B cell (primary cell): ENCODE results near the gene RBM43. TPM values are rescaled to one million over a fixed set of nuclear protein-coding genes. Genes with fewer than 3 reads are reported as not detected.

ENCODE experiments used
- ATAC-seq: fragments of 200-7000 bp; cut with Tn5 transposase; one replicate; pipeline ENCODE4 v1.10.0; 2021; ENCODE audit warnings: low read depth, mild to moderate bottlenecking, moderate number of reproducible peaks, moderate library complexity
- CTCF ChIA-PET: fragments of 350-600 bp; sonication (Branson Sonifier 250); formaldehyde crosslinking; loops from one replicate; lab custom pipeline; 2021; ENCODE audit warnings: antibody characterized with exemption, inconsistent platforms; lab: Charles Lee
- POLR2A ChIA-PET: fragments of 350-600 bp; sonication (Branson Sonifier 250); formaldehyde crosslinking; loops from one replicate; lab custom pipeline; 2021; ENCODE audit warnings: antibody characterized with exemption; lab: Charles Lee
- DNase-seq: peaks from one replicate; pipeline ENCODE4 v3.0.0; 2013
- H2AFZ ChIP-seq: 2 replicates; pipeline ENCODE4 v1.6.1; 2012; ENCODE audit warnings: mild to moderate bottlenecking, low read depth, low read length; ENCODE audit not compliant: insufficient read depth, poor library complexity, severe bottlenecking
- H3K27ac ChIP-seq, 2 donors: 1 replicate in 1 of 2; 2 replicates in 1 of 2; pipeline ENCODE4 v1.5.1; 2012 to 2013; ENCODE audit warnings: low read length in 2 of 2, mild to moderate bottlenecking in 2 of 2, moderate library complexity in 1 of 2
- H3K27me3 ChIP-seq, 4 experiments: fragments of 200-600 bp in 1 of 4; sonication (generic) in 1 of 4; replicated peaks in 1 of 4; 1 replicate in 2 of 4; 2 replicates in 2 of 4; pipeline versions ENCODE4 v1.6.1 to v1.7.0; 2013 to 2016; ENCODE audit warnings: low read length in 3 of 4, mild to moderate bottlenecking in 2 of 4, mixed read lengths in 1 of 4, moderate library complexity in 1 of 4; ENCODE audit not compliant: insufficient read depth in 4 of 4, control insufficient read depth in 3 of 4; ENCODE audit errors: control extremely low read depth in 1 of 4
- H3K36me3 ChIP-seq, 2 experiments: replicated peaks in 1 of 2; 1 replicate in 1 of 2; 2 replicates in 1 of 2; pipeline versions ENCODE4 v1.6.1 to v1.7.1; 2013; ENCODE audit warnings: low read length in 1 of 2; ENCODE audit not compliant: insufficient read depth in 2 of 2, control insufficient read depth in 1 of 2; ENCODE audit errors: control extremely low read depth in 1 of 2, extremely low read depth in 1 of 2
- H3K4me1 ChIP-seq, 2 donors: fragments of 200-600 bp in 1 of 2; sonication (generic) in 1 of 2; 1 replicate in 1 of 2; 2 replicates in 1 of 2; pipeline versions ENCODE4 v1.5.1 to v1.6.1; 2013 to 2017; ENCODE audit warnings: low read length in 2 of 2; ENCODE audit not compliant: control insufficient read depth in 2 of 2, insufficient read depth in 2 of 2
- H3K4me2 ChIP-seq: replicated peaks from 2 replicates; pipeline ENCODE3; 2012; ENCODE audit warnings: mild to moderate bottlenecking, low read depth, low read length; ENCODE audit not compliant: poor library complexity, severe bottlenecking
- H3K4me3 ChIP-seq, 5 experiments: fragments of 200-600 bp in 1 of 5; sonication (generic) in 1 of 5; 1 replicate in 3 of 5; 2 replicates in 2 of 5; pipeline versions ENCODE4 v1.5.1 to v1.7.0; 2011 to 2016; ENCODE audit warnings: low read length in 4 of 5, mild to moderate bottlenecking in 4 of 5, low read depth in 2 of 5, control low read depth in 1 of 5, moderate library complexity in 1 of 5; ENCODE audit not compliant: insufficient read depth in 1 of 5; ENCODE audit errors: control extremely low read depth in 1 of 5, extremely low read depth in 1 of 5
- H3K79me2 ChIP-seq: fragments of 200-600 bp; sonication (generic); one replicate; pipeline ENCODE4 v1.6.0; 2016; ENCODE audit warnings: low read length; ENCODE audit not compliant: control insufficient read depth, insufficient read depth
- H3K9ac ChIP-seq: fragments of 200-600 bp; sonication (generic); 2 replicates; pipeline ENCODE4 v1.6.1; 2017; ENCODE audit warnings: mild to moderate bottlenecking, low read length, moderate library complexity
- H3K9me3 ChIP-seq, 3 donors: one replicate each; pipeline versions ENCODE4 v1.6.1 to v1.7.1; 2013; ENCODE audit warnings: low read length in 2 of 3; ENCODE audit not compliant: control insufficient read depth in 2 of 3, insufficient read depth in 1 of 3; ENCODE audit errors: control extremely low read depth in 1 of 3
- H4K20me1 ChIP-seq: 2 replicates; pipeline ENCODE4 v1.6.0; 2012; ENCODE audit warnings: mild to moderate bottlenecking, low read length; ENCODE audit not compliant: insufficient read depth, control insufficient read depth, poor library complexity, severe bottlenecking
- H3K27ac Mint-ChIP-seq: one replicate; pipeline ENCODE4 v1.8.0; 2021; ENCODE audit warnings: mixed read lengths
- H3K27me3 Mint-ChIP-seq: one replicate; pipeline ENCODE4 v1.8.0; 2021; ENCODE audit warnings: mixed read lengths
- H3K4me1 Mint-ChIP-seq: one replicate; pipeline ENCODE4 v1.8.0; 2021; ENCODE audit warnings: mixed read lengths
- H3K4me3 Mint-ChIP-seq: one replicate; pipeline ENCODE4 v1.8.0; 2021; ENCODE audit warnings: mixed read lengths
- H3K9me3 Mint-ChIP-seq: one replicate; pipeline ENCODE4 v1.8.0; 2022; ENCODE audit warnings: mixed read lengths; ENCODE audit not compliant: insufficient read depth
- EZH2 ChIP-seq: IDR thresholded peaks from 2 replicates; pipeline ENCODE4 v1.6.1; 2012; ENCODE audit warnings: borderline replicate concordance, low read depth, mild to moderate bottlenecking, moderate library complexity, low read length; ENCODE audit not compliant: insufficient read depth, poor library complexity, severe bottlenecking
- WGBS: methylation state at CpG from one replicate; pipeline ENCODE4 v1.1.5; 2013; ENCODE audit warnings: missing lambda C conversion rate; ENCODE audit not compliant: insufficient coverage; 5-methylcytosine and 5-hydroxymethylcytosine counted together
- intact Hi-C: fragments of 100-400 bp; cut with micrococcal nuclease; formaldehyde crosslinking; loops from one replicate; pipeline ENCODE4 v1.10.0; 2022
- polyA plus RNA-seq: library from polyadenylated mRNA; depleted of rRNA; stranded (reverse); fragments of >200 nt; gene quantifications from 2 replicates; pipeline ENCODE4 v1.2.3, GENCODE V29; 2012
- total RNA-seq, 2 donors: library from RNA; stranded (reverse); fragments of 120-200 nt in 1 of 2; gene quantifications; 1 replicate in 1 of 2; 2 replicates in 1 of 2; pipeline versions ENCODE4 v1.2.3 to v1.2.4, GENCODE V29; 2013 to 2022
- TF ChIP-seq, protein P1 (sequence below): fragments of 200-600 bp; IDR thresholded peaks from one replicate; pipeline ENCODE4 v1.8.0; 2022; ENCODE audit warnings: antibody characterized with exemption, mild to moderate bottlenecking

RBM43 gene
- total and polyA plus RNA-seq, 2 donors (not counting 1 experiment from before 2014, with no cell fraction given): 4.8 to 8.4 TPM

DNA sequence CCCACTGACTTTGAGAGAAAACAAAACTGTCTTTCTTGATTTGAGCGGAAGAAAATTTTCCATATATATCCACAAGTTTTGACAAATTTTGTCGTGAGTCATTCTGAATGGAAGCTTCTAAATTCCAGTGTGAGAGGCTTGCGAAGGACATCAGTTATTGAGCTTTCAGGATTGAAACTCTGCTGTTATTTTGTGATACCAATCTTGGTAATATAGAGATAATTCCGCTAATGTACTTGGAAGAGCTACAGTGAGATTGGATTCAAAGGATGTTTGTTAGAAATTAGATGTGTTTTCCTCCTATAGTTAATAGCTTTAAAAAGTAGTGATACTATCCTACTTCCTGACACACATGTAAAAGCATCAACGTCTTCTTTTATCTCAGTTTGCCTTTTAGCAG is 61.4 kb downstream of the RBM43 start:
- DNase-seq: no peak
- Mint-ChIP-seq H3K27me3 (peaks cover 6% of the 10 kb centered on the region), H3K4me1 (no peaks in the 10 kb centered on the region), H3K4me3 (no peak overlapping the region), H3K27ac (no peak overlapping the region), H3K9me3 (no peaks in the 10 kb centered on the region)
- Histone ChIP-seq H3K9me3 (no peaks in the 10 kb centered on the region), H3K27me3 (no peaks in the 10 kb centered on the region), H3K4me3 (no peak overlapping the region), H3K36me3 (no peaks in the 10 kb centered on the region), H3K27ac (no peak overlapping the region), H3K4me1 (no peaks in the 10 kb centered on the region), H3K79me2 (no peaks in the 10 kb centered on the region), H3K4me2 (no peak overlapping the region), H4K20me1 (no peaks in the 10 kb centered on the region), H3K9ac (no peak overlapping the region), H2AFZ (no peak overlapping the region)
- POLR2A ChIA-PET: no interaction called here
- CTCF ChIA-PET: interaction anchor here (1.1 kb wide), 1 partner anchor 39 kb away, joined by 4 read pairs; no protein-coding TSS in a partner anchor
- TF ChIP-seq, protein P1, sequence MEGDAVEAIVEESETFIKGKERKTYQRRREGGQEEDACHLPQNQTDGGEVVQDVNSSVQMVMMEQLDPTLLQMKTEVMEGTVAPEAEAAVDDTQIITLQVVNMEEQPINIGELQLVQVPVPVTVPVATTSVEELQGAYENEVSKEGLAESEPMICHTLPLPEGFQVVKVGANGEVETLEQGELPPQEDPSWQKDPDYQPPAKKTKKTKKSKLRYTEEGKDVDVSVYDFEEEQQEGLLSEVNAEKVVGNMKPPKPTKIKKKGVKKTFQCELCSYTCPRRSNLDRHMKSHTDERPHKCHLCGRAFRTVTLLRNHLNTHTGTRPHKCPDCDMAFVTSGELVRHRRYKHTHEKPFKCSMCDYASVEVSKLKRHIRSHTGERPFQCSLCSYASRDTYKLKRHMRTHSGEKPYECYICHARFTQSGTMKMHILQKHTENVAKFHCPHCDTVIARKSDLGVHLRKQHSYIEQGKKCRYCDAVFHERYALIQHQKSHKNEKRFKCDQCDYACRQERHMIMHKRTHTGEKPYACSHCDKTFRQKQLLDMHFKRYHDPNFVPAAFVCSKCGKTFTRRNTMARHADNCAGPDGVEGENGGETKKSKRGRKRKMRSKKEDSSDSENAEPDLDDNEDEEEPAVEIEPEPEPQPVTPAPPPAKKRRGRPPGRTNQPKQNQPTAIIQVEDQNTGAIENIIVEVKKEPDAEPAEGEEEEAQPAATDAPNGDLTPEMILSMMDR: no peak
- no peak for TF ChIP-seq EZH2
- intact Hi-C loops: no loop called here
- WGBS: 100% methylated on average over 2 of the region's 5 CpGs
- ATAC-seq: no peak

GRCh38 chr2:151198645-151199044 is 63.0 kb downstream of the RBM43 start:
- Histone ChIP-seq H3K9ac (no peak overlapping the region), H3K27ac (no peak overlapping the region), H3K9me3 (no peaks in the 10 kb centered on the region), H3K4me1 (no peaks in the 10 kb centered on the region), H3K4me2 (no peak overlapping the region), H2AFZ (no peak overlapping the region), H3K36me3 (no peaks in the 10 kb centered on the region), H3K4me3 (no peak overlapping the region), H4K20me1 (no peaks in the 10 kb centered on the region), H3K27me3 (no peaks in the 10 kb centered on the region), H3K79me2 (no peaks in the 10 kb centered on the region)
- CTCF ChIA-PET: no interaction called here
- H3K9me3 Mint-ChIP-seq: no peaks in the 10 kb centered on the region
- intact Hi-C loops: no loop called here
- no peak overlapping the region for H3K4me3 Mint-ChIP-seq
- H3K27me3 Mint-ChIP-seq: peaks cover 6% of the 10 kb centered on the region
- DNase-seq (no peak), ATAC-seq (no peak)
- POLR2A ChIA-PET: no interaction called here
- no peak overlapping the region for H3K27ac Mint-ChIP-seq
- WGBS: no CpG with 5 or more reads among the region's 2 CpGs
- TF ChIP-seq, protein P1: no peak
- TF ChIP-seq EZH2: no peak
- H3K4me1 Mint-ChIP-seq: no peaks in the 10 kb centered on the region

Other genes with a start within 250 kb of the RBM43 start
- 28.5 and 34.0 TPM in 2 replicates for gene NMI, start 27.8 kb upstream of the RBM43 start, total RNA-seq
- gene NMI, start 27.8 kb upstream of the RBM43 start, polyA plus RNA-seq: 13.8 and 18.0 TPM in 2 replicates
- not detected in 2 replicates for gene TNFAIP6, start 95.7 kb upstream of the RBM43 start, total RNA-seq
- not detected in 2 replicates for gene TNFAIP6, start 95.7 kb upstream of the RBM43 start, polyA plus RNA-seq
- 60.5 and 65.5 TPM in 2 replicates for gene RIF1, start 148.0 kb upstream of the RBM43 start, total RNA-seq
- 3.3 and 6.4 TPM in 2 replicates for gene RIF1, start 148.0 kb upstream of the RBM43 start, polyA plus RNA-seq